DND-41 (cell line): ENCODE data around the gene SUN1.

ENCODE experiments used
- ATAC-seq: fragments of 200-7000 bp; cut with Tn5 transposase; 3 replicates; pipeline ENCODE4 v1.9.1; 2021; ENCODE audit warnings: low read depth; ENCODE audit not compliant: insufficient read depth
- DNase-seq: peaks from one replicate; pipeline ENCODE4 v3.0.0-alpha.2; 2020
- H2AFZ ChIP-seq: 2 replicates; pipeline ENCODE4 v1.6.0; 2012; ENCODE audit warnings: low read depth, low read length
- H3K27ac ChIP-seq: 2 replicates; pipeline ENCODE4 v1.5.1; 2012; ENCODE audit warnings: low read length, inconsistent platforms
- H3K27me3 ChIP-seq: fragments of 200-600 bp; sonication (generic); 2 replicates; pipeline ENCODE4 v1.6.0; 2012; ENCODE audit warnings: low read length, mild to moderate bottlenecking, inconsistent platforms; ENCODE audit not compliant: insufficient read depth, poor library complexity
- H3K36me3 ChIP-seq: 2 replicates; pipeline ENCODE4 v1.5.1; 2012; ENCODE audit warnings: low read length, inconsistent platforms; ENCODE audit not compliant: insufficient read depth
- H3K4me1 ChIP-seq: 2 replicates; pipeline ENCODE4 v1.5.1; 2012; ENCODE audit warnings: mild to moderate bottlenecking, low read length; ENCODE audit not compliant: insufficient read depth
- H3K4me2 ChIP-seq: 2 replicates; pipeline ENCODE4 v1.6.0; 2012; ENCODE audit warnings: mild to moderate bottlenecking, moderate library complexity, low read length, inconsistent platforms; ENCODE audit not compliant: insufficient read depth
- H3K4me3 ChIP-seq, 2 experiments: fragments of 200-600 bp in 1 of 2; shearing (Covaris generic) in 1 of 2; 2 replicates each; pipeline ENCODE4 v1.5.1; 2012 to 2016; ENCODE audit warnings: inconsistent platforms in 2 of 2, low read length in 2 of 2, mild to moderate bottlenecking in 2 of 2, low read depth in 1 of 2, moderate library complexity in 1 of 2
- H3K79me2 ChIP-seq: 2 replicates; pipeline ENCODE4 v1.6.0; 2012; ENCODE audit warnings: low read length, inconsistent platforms; ENCODE audit not compliant: insufficient read depth
- H3K9ac ChIP-seq: 2 replicates; pipeline ENCODE4 v1.6.0; 2012; ENCODE audit warnings: low read depth, mild to moderate bottlenecking, inconsistent platforms, low read length, moderate library complexity
- H3K9me3 ChIP-seq: 2 replicates; pipeline ENCODE4 v1.5.1; 2012; ENCODE audit warnings: low read length, moderate library complexity, mild to moderate bottlenecking, inconsistent platforms; ENCODE audit not compliant: insufficient read depth, severe bottlenecking
- H4K20me1 ChIP-seq: 2 replicates; pipeline ENCODE4 v1.6.0; 2012; ENCODE audit warnings: low read length; ENCODE audit not compliant: insufficient read depth
- CTCF ChIP-seq: IDR thresholded peaks from 2 replicates; pipeline ENCODE4 v1.5.1; 2012; ENCODE audit warnings: borderline replicate concordance, low read length, moderate library complexity, mild to moderate bottlenecking; ENCODE audit not compliant: poor library complexity, severe bottlenecking; ENCODE audit errors: extremely low read depth
- EZH2 ChIP-seq: IDR thresholded peaks from 3 replicates; pipeline ENCODE4 v1.6.1; 2012; ENCODE audit warnings: borderline replicate concordance, low read depth, mild to moderate bottlenecking, moderate library complexity, low read length, inconsistent platforms; ENCODE audit not compliant: severe bottlenecking

Gene SUN1

DNA sequence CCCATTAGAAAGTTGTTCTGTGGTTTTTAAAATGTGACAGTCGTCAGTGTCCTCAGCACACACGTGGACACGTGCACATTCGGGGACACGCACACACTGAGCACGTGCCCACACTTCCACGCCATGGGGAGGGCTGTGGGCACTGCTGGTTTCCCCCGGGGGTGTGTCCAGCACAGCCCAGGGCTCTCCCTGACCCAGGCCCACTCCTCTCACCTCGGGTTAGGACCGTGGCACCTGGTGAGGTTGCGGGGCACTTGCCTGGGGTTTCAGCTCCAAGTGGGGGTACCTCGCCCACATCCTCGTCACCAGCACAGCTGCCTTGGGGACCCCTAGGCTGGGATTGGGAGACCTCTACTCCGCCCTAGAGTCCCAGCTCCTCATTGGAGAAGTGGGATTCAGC is 64.8 kb downstream of the SUN1 start:
- no peak for TF ChIP-seq CTCF
- no peak for TF ChIP-seq EZH2
- no peak overlapping the region for H2AFZ ChIP-seq
- no peak overlapping the region for H3K9ac ChIP-seq
- peaks cover 59% of the 10 kb centered on the region for H3K36me3 ChIP-seq
- no peak overlapping the region for H3K27ac ChIP-seq
- H3K9me3 ChIP-seq = no peaks in the 10 kb centered on the region
- no peak for ATAC-seq
- H3K4me1 ChIP-seq = no peaks in the 10 kb centered on the region
- DNase-seq = no peak
- H3K27me3 ChIP-seq = no peaks in the 10 kb centered on the region
- H3K79me2 ChIP-seq = no peaks in the 10 kb centered on the region
- peaks cover 48% of the 10 kb centered on the region for H4K20me1 ChIP-seq
- no peak overlapping the region for H3K4me2 ChIP-seq
- no peak overlapping the region for H3K4me3 ChIP-seq

DNA sequence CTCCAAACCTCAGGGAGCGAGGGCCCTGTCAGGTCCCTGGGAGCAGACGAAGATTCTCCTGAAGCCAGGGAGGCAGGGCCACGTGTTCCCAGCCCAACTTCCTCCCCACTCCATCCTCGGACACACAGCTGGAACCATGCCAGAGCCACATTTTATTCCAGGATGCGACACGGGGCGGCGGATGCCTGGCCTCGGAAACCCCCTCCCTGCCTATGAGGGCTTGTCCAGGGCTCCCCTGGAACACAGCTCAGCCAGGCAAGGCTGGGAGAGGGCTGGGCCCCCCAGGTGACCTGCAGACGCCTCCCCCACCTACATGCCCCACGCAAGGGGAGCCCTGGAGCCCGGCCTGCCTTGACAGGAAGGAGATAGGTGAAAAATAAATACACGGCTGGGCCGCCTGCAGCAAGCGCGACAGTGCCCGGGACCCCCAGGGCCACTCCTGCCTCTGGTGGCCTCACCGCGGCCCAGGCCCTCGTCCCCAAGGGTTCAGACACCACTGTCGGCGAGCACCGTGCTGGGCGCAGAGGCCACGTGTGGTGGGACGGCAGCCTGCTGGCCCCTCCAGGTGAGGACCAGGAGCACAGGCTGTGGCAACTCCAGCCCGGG is 65.6 kb downstream of the SUN1 start:
- Histone ChIP-seq H3K4me1 (no peaks in the 10 kb centered on the region), H3K79me2 (no peaks in the 10 kb centered on the region), H3K4me3 (no peak overlapping the region), H2AFZ (no peak overlapping the region), H3K27me3 (no peaks in the 10 kb centered on the region), H3K9ac (no peak overlapping the region), H4K20me1 (peaks cover 40% of the 10 kb centered on the region), H3K4me2 (no peak overlapping the region), H3K27ac (no peak overlapping the region), H3K9me3 (no peaks in the 10 kb centered on the region), H3K36me3 (peaks cover 51% of the 10 kb centered on the region)
- no peak for DNase-seq
- no peak; the same call in 2 of the 3 replicates for ATAC-seq
- no peak for TF ChIP-seq EZH2
- TF ChIP-seq CTCF = no peak

DNA sequence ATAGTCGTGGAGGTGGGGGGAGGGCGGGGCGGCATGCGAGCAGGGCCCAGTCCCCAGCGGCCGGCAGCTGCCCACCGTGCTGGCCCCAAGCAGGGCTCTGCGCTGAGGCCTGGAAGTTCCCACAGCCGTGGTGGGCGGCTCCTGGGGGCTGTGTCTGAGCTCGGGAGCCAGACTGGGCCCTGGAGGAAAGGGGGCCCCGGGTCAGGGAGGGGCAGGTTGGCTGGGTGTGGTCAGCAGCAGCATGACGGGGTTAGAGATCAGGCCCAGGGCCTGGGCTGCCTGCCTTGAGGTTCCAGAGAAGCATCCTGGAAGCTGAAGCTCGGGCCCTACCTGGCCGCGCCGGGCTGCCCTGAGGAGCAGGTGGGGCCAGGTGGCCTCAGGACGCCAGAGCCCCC is 66.2 kb downstream of the SUN1 start:
- no peaks in the 10 kb centered on the region for H3K27me3 ChIP-seq
- H3K9ac ChIP-seq = no peak overlapping the region
- ATAC-seq (0 out of 3 replicates have a peak, but pooled peaks have one; percentile 8), DNase-seq (no peak)
- H4K20me1 ChIP-seq = peaks cover 36% of the 10 kb centered on the region
- H2AFZ ChIP-seq = no peak overlapping the region
- H3K79me2 ChIP-seq = no peaks in the 10 kb centered on the region
- H3K4me3 ChIP-seq = no peak overlapping the region
- no peak overlapping the region for H3K4me2 ChIP-seq
- no peaks in the 10 kb centered on the region for H3K9me3 ChIP-seq
- no peaks in the 10 kb centered on the region for H3K4me1 ChIP-seq
- TF ChIP-seq CTCF (no peak), EZH2 (no peak)
- H3K36me3 ChIP-seq = peaks cover 46% of the 10 kb centered on the region
- H3K27ac ChIP-seq = no peak overlapping the region
